ENCODE measurements around the gene FCGBP. TPM values are rescaled to one million over a fixed set of nuclear protein-coding genes. Genes with fewer than 3 reads are reported as not detected.

Gene FCGBP
- total and polyA plus RNA-seq, 7 donors: 0.45 to 8.7 (median 7.1) TPM

GRCh38 chr19:39971380-39972035, 37.1 kb upstream of the FCGBP start:
- 1 to 2% (median 2%) methylated on average over 21 of the region's 21 CpGs for WGBS, 3 donors
- peaks cover 17% of the 10 kb centered on the region for H3K4me1 ChIP-seq
- no peaks in the 10 kb centered on the region for H3K27me3 ChIP-seq (ENCODE audit: insufficient read depth in 3 of 3, low read length in 2 of 3)
- intact Hi-C loops (cut with DNase I): loop anchor here (2.0 to 10.0 kb wide), 3 partner anchors 25 to 177 kb away; partner anchors contain the start of gene ZNF546 (in 1 of the 2)
- peaks cover 9 to 46% of the 10 kb centered on the region in 2 donors for H3K36me3 ChIP-seq (ENCODE audit: insufficient read depth in 1 of 2, low read depth in 1 of 2)
- H3K4me3 ChIP-seq: peak overlapping the region; percentile 82
- TF ChIP-seq CTCF (IDR thresholded peaks at IDR 0.05): no peak
- ATAC-seq: peak in 2 of 4 donors; percentile 0 to 18
- H3K9me3 ChIP-seq: no peaks in the 10 kb centered on the region
- H3K27ac ChIP-seq: peak overlapping the region; percentile 94
- no peak for DNase-seq

GRCh38 chr19:39970675-39971379, 36.4 kb upstream of the FCGBP start, which contains the start of gene PSMC4:
Gene PSMC4, plus strand, starts transcription at chr19:39971165. Its CDS starts 38 bp downstream, at chr19:39971203.
- H3K36me3 ChIP-seq (ENCODE audit: insufficient read depth in 1 of 2, low read depth in 1 of 2): peaks cover 9 to 39% of the 10 kb centered on the region in 2 donors
- no peaks in the 10 kb centered on the region for H3K27me3 ChIP-seq (ENCODE audit: insufficient read depth in 3 of 3, low read length in 2 of 3)
- 0 to 1% (median 0%) methylated on average over 43 to 47 of the region's 47 CpGs for WGBS, 3 donors
- peaks cover 17% of the 10 kb centered on the region for H3K4me1 ChIP-seq
- peak within 1 kb of the TSS; percentile 82 for H3K4me3 ChIP-seq
- ATAC-seq (peak; percentile 98 to 99 (median 99)), DNase-seq (peak; percentile 97 to 99)
- peak; percentile 64 for TF ChIP-seq CTCF (IDR thresholded peaks at IDR 0.05)
- peak within 1 kb of the TSS; percentile 94 for H3K27ac ChIP-seq
- no peaks in the 10 kb centered on the region for H3K9me3 ChIP-seq
- intact Hi-C loops (cut with DNase I): loop anchor here (1.0 to 10.0 kb wide), 4 partner anchors 26 to 178 kb away; partner anchors contain the start of gene ZNF546 (in 1 of the 2)

- no peak for TF ChIP-seq CTCF (IDR thresholded peaks at IDR 0.05)
- H3K27me3 ChIP-seq (ENCODE audit: insufficient read depth in 3 of 3, low read length in 2 of 3): no peaks in the 10 kb centered on the region
- ATAC-seq (peak in 2 of 4 donors; percentile 22 to 59), DNase-seq (no peak)
- H3K4me3 ChIP-seq: peak overlapping the region; percentile 82
- 1% methylated on average over 11 of the region's 11 CpGs for WGBS, 3 donors
- intact Hi-C loops (cut with DNase I): loop anchor here (1.0 to 10.0 kb wide), 4 partner anchors 26 to 177 kb away; partner anchors contain the start of gene ZNF546 (in 1 of the 2)
- peaks cover 9 to 34% of the 10 kb centered on the region in 2 donors for H3K36me3 ChIP-seq (ENCODE audit: insufficient read depth in 1 of 2, low read depth in 1 of 2)
- H3K27ac ChIP-seq: peak overlapping the region; percentile 94
- H3K9me3 ChIP-seq: no peaks in the 10 kb centered on the region
- peaks cover 17% of the 10 kb centered on the region for H3K4me1 ChIP-seq
Observed at GRCh38 chr19:39970425-39970674, 35.9 kb upstream of the FCGBP start.

GRCh38 chr19:39969681-39970424, 35.4 kb upstream of the FCGBP start:
- peak overlapping the region; percentile 94 for H3K27ac ChIP-seq
- DNase-seq (no peak), ATAC-seq (no peak)
- no peaks in the 10 kb centered on the region for H3K27me3 ChIP-seq (ENCODE audit: insufficient read depth in 3 of 3, low read length in 2 of 3)
- H3K36me3 ChIP-seq (ENCODE audit: insufficient read depth in 1 of 2, low read depth in 1 of 2): peaks cover 9 to 29% of the 10 kb centered on the region in 2 donors
- intact Hi-C loops (cut with DNase I): loop anchor here (1.0 to 10.0 kb wide), 4 partner anchors 27 to 177 kb away; partner anchors contain the start of gene ZNF546 (in 1 of the 2)
- no peak for TF ChIP-seq CTCF (IDR thresholded peaks at IDR 0.05)
- WGBS, 3 donors: 47 to 58% (median 54%) methylated on average over 13 of the region's 13 CpGs
- H3K9me3 ChIP-seq: no peaks in the 10 kb centered on the region
- peak overlapping the region; percentile 82 for H3K4me3 ChIP-seq
- peaks cover 17% of the 10 kb centered on the region for H3K4me1 ChIP-seq

Measured in psoas muscle (tissue), 8 donors.